HepG2 (cell line): ENCODE measurements around the gene EFCAB3. TPM values are rescaled to one million over a fixed set of nuclear protein-coding genes. Genes with fewer than 3 reads are reported as not detected.
"Not testable (repeated sequence)": the region's sequence is repeated elsewhere in the genome, so short reads cannot be mapped to it uniquely, and the experiment has no call there.

Experiments used
- ATAC-seq: fragments of 200-7000 bp; cut with Tn5 transposase; 3 replicates; pipeline ENCODE4 v1.9.1; 2020; ENCODE audit warnings: mild to moderate bottlenecking, moderate library complexity
- BruUV-seq: library from RNA; stranded (reverse); fragments of 400-500 nt; replicated peaks from 2 replicates; lab custom pipeline; 2021; lab: Mats Ljungman, UMichigan
- CTCF ChIA-PET: fragments of 300-600 bp; formaldehyde crosslinking; extraction: SDS; loops from one replicate; lab custom pipeline; 2021; ENCODE audit warnings: low total read pairs, inconsistent platforms, low intra/inter-chr PET ratio; lab: Yijun Ruan, JAX
- POLR2A ChIA-PET: fragments of 350-600 bp; sonication (Branson Sonifier 250); formaldehyde crosslinking; loops from one replicate; lab custom pipeline; 2020; ENCODE audit warnings: antibody characterized with exemption, inconsistent platforms; lab: Yijun Ruan, JAX
- DNase-seq: peaks from one replicate; pipeline ENCODE4 v3.0.0-alpha.2; 2015; ENCODE audit warnings: low spot score
- FAIRE-seq: peaks from 3 replicates; lab custom pipeline; 2011; peaks lifted over from hg19 to GRCh38; lab: Jason Lieb, UNC
- H2AFZ ChIP-seq: one replicate; pipeline ENCODE4 v1.6.1; 2011; ENCODE audit warnings: low read length, inconsistent platforms
- H3K27ac ChIP-seq: fragments of 300-600 bp; 3 replicates; pipeline ENCODE4 v1.8.0; 2011; ENCODE audit warnings: mixed run types, mild to moderate bottlenecking, mixed read lengths, low read length, inconsistent platforms; ENCODE audit not compliant: insufficient read depth; ENCODE audit errors: extremely low read length
- H3K27me3 ChIP-seq, 2 experiments: fragments of 200-600 bp in 1 of 2; 2 replicates in 1 of 2; 3 replicates in 1 of 2; pipeline versions ENCODE4 v1.6.0 to v1.8.0; 2011; ENCODE audit warnings: low read length in 2 of 2, mild to moderate bottlenecking in 2 of 2, moderate library complexity in 2 of 2, inconsistent platforms in 1 of 2; ENCODE audit not compliant: insufficient read depth in 2 of 2, control insufficient read depth in 1 of 2
- H3K36me3 ChIP-seq, 2 experiments: fragments of 200-600 bp in 1 of 2; replicated peaks in 1 of 2; 2 replicates in 1 of 2; 3 replicates in 1 of 2; pipeline versions ENCODE4 v1.5.1 to v1.8.0; 2011; ENCODE audit warnings: low read length in 2 of 2, inconsistent platforms in 1 of 2; ENCODE audit not compliant: insufficient read depth in 2 of 2, control insufficient read depth in 1 of 2
- H3K4me1 ChIP-seq: 2 replicates; pipeline ENCODE4 v1.5.1; 2012; ENCODE audit warnings: low read length, inconsistent platforms; ENCODE audit not compliant: insufficient read depth
- H3K4me2 ChIP-seq: 2 replicates; pipeline ENCODE4 v1.6.0; 2011; ENCODE audit warnings: low read depth, low read length, inconsistent platforms
- H3K4me3 ChIP-seq, 3 experiments: fragments of 200-600 bp in 1 of 3; sonication (generic), shearing (Covaris generic) in 1 of 3; replicated peaks in 1 of 3; 2 replicates each; pipeline ENCODE4 v1.5.1; 2011 to 2016; ENCODE audit warnings: low read length in 3 of 3, inconsistent platforms in 2 of 3, low read depth in 2 of 3, mild to moderate bottlenecking in 2 of 3, control low read depth in 1 of 3, mixed read lengths in 1 of 3; ENCODE audit not compliant: insufficient read depth in 1 of 3
- H3K79me2 ChIP-seq: one replicate; pipeline ENCODE4 v1.6.1; 2011; ENCODE audit warnings: low read length, inconsistent platforms; ENCODE audit not compliant: insufficient read depth
- H3K9ac ChIP-seq: 2 replicates; pipeline ENCODE4 v1.6.0; 2011; ENCODE audit warnings: mild to moderate bottlenecking, low read depth, low read length, inconsistent platforms; ENCODE audit not compliant: insufficient read depth
- H3K9me3 ChIP-seq: 2 replicates; pipeline ENCODE4 v1.5.1; 2012; ENCODE audit warnings: mild to moderate bottlenecking, low read length
- H4K20me1 ChIP-seq: 2 replicates; pipeline ENCODE4 v1.6.0; 2011; ENCODE audit warnings: inconsistent platforms, mild to moderate bottlenecking, low read length, moderate library complexity; ENCODE audit not compliant: insufficient read depth
- SP1 ChIP-seq, 2 experiments: fragments of 450-650 bp in 1 of 2; sonication (generic) in 1 of 2; formaldehyde crosslinking in 1 of 2; IDR thresholded peaks; 2 replicates each; pipeline versions ENCODE4 v1.4.0 to v1.6.1; 2016 to 2020; ENCODE audit warnings: missing genetic modification reagents in 1 of 2
- WGBS: methylation state at CpG from one replicate; pipeline ENCODE4 v1.1.6; 2017; ENCODE audit warnings: low lambda C conversion rate; 5-methylcytosine and 5-hydroxymethylcytosine counted together
- in situ Hi-C: cut with HindIII; loops from 2 replicates; pipeline ENCODE4 v1.10.0; 2017; ENCODE audit warnings: low pct_unique_long_range_greater_than_20kb; ENCODE audit not compliant: extremely low pct_ligation_motif_present
- intact Hi-C: fragments of 100-400 bp; cut with micrococcal nuclease; formaldehyde crosslinking; loops from one replicate; pipeline ENCODE4 v1.10.0; 2022; ENCODE audit not compliant: unreplicated experiment
- polyA plus RNA-seq, 8 experiments: library from polyadenylated mRNA; depleted of rRNA in 3 of 8; stranded (reverse) in 7 of 8; unstranded in 1 of 8; fragments of >200 nt; fragmentation: Illumina TruSeq in 4 of 8; extraction: Trizol in 4 of 8; gene quantifications; 2 replicates each; pipeline versions ENCODE4 v1.2.1 to v1.2.3, GENCODE V29; 2011 to 2016; ENCODE audit warnings: low read depth in 4 of 8, missing spikeins in 1 of 8, mixed read lengths in 1 of 8; ENCODE audit not compliant: insufficient read depth in 1 of 8
- total RNA-seq, 5 experiments: library from RNA; depleted of rRNA; stranded (reverse); fragments of >200 nt; fragmentation: Illumina TruSeq; extraction: Trizol; gene quantifications; 2 replicates each; pipeline ENCODE4 v1.2.3, GENCODE V29; 2016; ENCODE audit warnings: low read depth in 1 of 5

Gene EFCAB3
- total and polyA plus RNA-seq, 2 of the 13 experiments (the other 11 are each of a cell fraction or from before 2014, with no cell fraction given) = not detected

GRCh38 chr17:62423647-62424461, 43.5 kb downstream of the EFCAB3 start, which contains the start of gene METTL2A (continued):
- TF ChIP-seq SP1 (IDR thresholded peaks at IDR 0.05) = not testable (repeated sequence)
- peak; percentile 85 for TF ChIP-seq SP1 (CRISPR knock-in tag; IDR thresholded peaks at IDR 0.05)

DNA sequence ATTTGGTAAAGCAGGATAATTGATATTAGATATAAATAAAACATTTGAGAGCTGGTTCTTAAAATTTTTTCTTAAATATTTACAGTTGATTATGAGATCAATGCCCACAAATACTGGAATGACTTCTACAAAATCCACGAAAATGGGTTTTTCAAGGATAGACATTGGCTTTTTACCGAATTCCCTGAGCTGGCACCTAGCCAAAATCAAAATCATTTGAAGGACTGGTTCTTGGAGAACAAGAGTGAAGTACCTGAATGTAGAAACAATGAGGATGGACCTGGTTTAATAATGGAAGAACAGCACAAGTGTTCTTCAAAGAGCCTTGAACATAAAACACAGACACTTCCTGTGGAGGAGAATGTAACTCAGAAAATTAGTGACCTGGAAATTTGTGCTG, 45.9 kb downstream of the EFCAB3 start:
- FAIRE-seq, POLR2A ChIA-PET, H3K9ac ChIP-seq, CTCF ChIA-PET, ATAC-seq, H3K79me2 ChIP-seq, H4K20me1 ChIP-seq, H3K9me3 ChIP-seq, H3K4me2 ChIP-seq, H3K27ac ChIP-seq, in situ Hi-C loops, BruUV-seq, intact Hi-C loops, H3K4me3 ChIP-seq, H2AFZ ChIP-seq, DNase-seq, H3K27me3 ChIP-seq: not testable (repeated sequence)
- Histone ChIP-seq H3K36me3 (peaks cover 0 to 22% of the 10 kb centered on the region in 2 experiments; a peak in 3 of 5 replicates), H3K4me1 (peaks cover 15% of the 10 kb centered on the region; the same call in 1 of the 2 replicates)
- 98% methylated on average over 2 of the region's 2 CpGs for WGBS

DNA sequence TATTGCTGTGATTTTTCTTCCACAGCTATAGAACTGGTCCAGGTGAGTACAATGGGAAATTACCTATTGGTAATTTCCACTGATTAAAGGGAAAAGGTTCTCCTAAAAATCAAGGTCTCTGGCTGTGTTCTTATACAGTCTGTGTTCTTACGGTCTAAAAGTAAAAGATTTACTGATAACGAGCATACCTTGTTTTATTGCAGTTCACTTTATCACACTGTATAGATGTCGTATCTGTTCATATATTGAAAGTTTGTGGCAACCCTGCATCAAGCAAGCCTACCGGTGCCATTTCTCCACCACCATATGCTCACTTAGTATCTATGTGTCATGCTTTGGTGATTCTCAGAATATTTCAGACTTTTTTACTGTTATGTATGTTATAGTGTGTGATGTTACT, 54.9 kb downstream of the EFCAB3 start:
- WGBS = 97% methylated on average over 4 of the region's 4 CpGs
- H3K27me3 ChIP-seq, H3K4me1 ChIP-seq, intact Hi-C loops, DNase-seq, H3K9ac ChIP-seq, H3K4me3 ChIP-seq, H4K20me1 ChIP-seq, H2AFZ ChIP-seq, H3K4me2 ChIP-seq, H3K79me2 ChIP-seq, ATAC-seq, H3K9me3 ChIP-seq, CTCF ChIA-PET, H3K27ac ChIP-seq, in situ Hi-C loops, BruUV-seq, POLR2A ChIA-PET, FAIRE-seq: not testable (repeated sequence)
- peaks cover 4 to 12% of the 10 kb centered on the region in 2 experiments; a peak in 4 of 5 replicates for H3K36me3 ChIP-seq

- H3K9ac ChIP-seq, H3K4me1 ChIP-seq, H3K4me3 ChIP-seq, H3K27ac ChIP-seq, CTCF ChIA-PET, ATAC-seq, H4K20me1 ChIP-seq, in situ Hi-C loops, H3K27me3 ChIP-seq, H2AFZ ChIP-seq, BruUV-seq, H3K4me2 ChIP-seq, FAIRE-seq, H3K79me2 ChIP-seq, DNase-seq, POLR2A ChIA-PET, H3K9me3 ChIP-seq, intact Hi-C loops: not testable (repeated sequence)
- WGBS = 97% methylated on average over 6 of the region's 6 CpGs
- H3K36me3 ChIP-seq = peaks cover 10 to 53% of the 10 kb centered on the region in 2 experiments
These were observed 60.8 kb downstream of the EFCAB3 start for GRCh38 chr17:62441181-62441580.
